Naive thymus-derived CD4-positive, alpha-beta T cell (primary cell): ENCODE data around the gene CDK17. TPM values are rescaled to one million over a fixed set of nuclear protein-coding genes. Genes with fewer than 3 reads are reported as not detected.

Experiments
- ATAC-seq: fragments of 150-1000 bp; cut with Tn5 transposase; 2 replicates; pipeline ENCODE4 v1.10.0; 2021; ENCODE audit warnings: mild to moderate bottlenecking, moderate library complexity
- CTCF ChIA-PET: fragments of 350-600 bp; sonication (Branson Sonifier 250); formaldehyde crosslinking; loops from one replicate; lab custom pipeline; 2021; ENCODE audit warnings: antibody characterized with exemption; lab: Charles Lee
- POLR2A ChIA-PET: fragments of 350-600 bp; sonication (Branson Sonifier 250); formaldehyde crosslinking; loops from one replicate; lab custom pipeline; 2021; ENCODE audit warnings: antibody characterized with exemption, inconsistent platforms; lab: Charles Lee
- DNase-seq, 9 donors: peaks; one replicate each; pipeline versions ENCODE4 v3.0.0 to v3.0.0-alpha.2; 2020 to 2022; ENCODE audit warnings: mixed read lengths in 1 of 9
- H3K27ac ChIP-seq: one replicate; pipeline ENCODE4 v1.7.0; 2013; ENCODE audit warnings: mild to moderate bottlenecking, low read depth, low read length, moderate library complexity
- H3K27me3 ChIP-seq, 2 donors: one replicate each; pipeline ENCODE4 v1.7.0; 2013; ENCODE audit warnings: low read length in 2 of 2, mild to moderate bottlenecking in 2 of 2, moderate library complexity in 2 of 2; ENCODE audit not compliant: control insufficient read depth in 2 of 2, insufficient read depth in 2 of 2
- H3K36me3 ChIP-seq, 3 experiments: 1 replicate in 2 of 3; 2 replicates in 1 of 3; pipeline ENCODE4 v1.7.0; 2013; ENCODE audit warnings: low read length in 3 of 3, mild to moderate bottlenecking in 3 of 3, moderate library complexity in 1 of 3; ENCODE audit not compliant: insufficient read depth in 3 of 3, control insufficient read depth in 2 of 3
- H3K4me1 ChIP-seq, 2 donors: one replicate each; pipeline ENCODE4 v1.7.0; 2013; ENCODE audit warnings: low read length in 2 of 2, mild to moderate bottlenecking in 2 of 2, moderate library complexity in 1 of 2; ENCODE audit not compliant: control insufficient read depth in 2 of 2, insufficient read depth in 2 of 2
- H3K4me3 ChIP-seq: 2 replicates; pipeline ENCODE4 v1.7.0; 2013; ENCODE audit warnings: mild to moderate bottlenecking, low read length
- H3K9me3 ChIP-seq, 3 experiments: 1 replicate in 2 of 3; 2 replicates in 1 of 3; pipeline ENCODE4 v1.7.0; 2013; ENCODE audit warnings: low read length in 3 of 3; ENCODE audit not compliant: control insufficient read depth in 2 of 3
- H3K27ac Mint-ChIP-seq, 9 donors: one replicate each; pipeline ENCODE4 v1.8.0; 2020 to 2022; ENCODE audit warnings: mixed read lengths in 9 of 9, mild to moderate bottlenecking in 8 of 9, moderate library complexity in 5 of 9, inconsistent platforms in 2 of 9
- H3K27me3 Mint-ChIP-seq, 5 donors: one replicate each; pipeline ENCODE4 v1.8.0; 2021 to 2022; ENCODE audit warnings: mixed read lengths in 5 of 5, mild to moderate bottlenecking in 1 of 5
- H3K36me3 Mint-ChIP-seq, 5 donors: one replicate each; pipeline ENCODE4 v1.8.0; 2020 to 2022; ENCODE audit warnings: mixed read lengths in 5 of 5, mild to moderate bottlenecking in 3 of 5, inconsistent platforms in 1 of 5
- H3K4me1 Mint-ChIP-seq, 7 donors: one replicate each; pipeline ENCODE4 v1.8.0; 2020 to 2022; ENCODE audit warnings: mixed read lengths in 7 of 7, mild to moderate bottlenecking in 3 of 7, inconsistent platforms in 1 of 7
- H3K4me3 Mint-ChIP-seq, 10 donors: one replicate each; pipeline ENCODE4 v1.8.0; 2020 to 2022; ENCODE audit warnings: mild to moderate bottlenecking in 10 of 10, mixed read lengths in 10 of 10, moderate library complexity in 6 of 10, inconsistent platforms in 2 of 10
- H3K9me3 Mint-ChIP-seq, 11 donors: one replicate each; pipeline ENCODE4 v1.8.0; 2020 to 2022; ENCODE audit warnings: mixed read lengths in 11 of 11, mild to moderate bottlenecking in 4 of 11, inconsistent platforms in 1 of 11, moderate library complexity in 1 of 11
- intact Hi-C, 2 donors: fragments of 100-400 bp; cut with micrococcal nuclease; formaldehyde crosslinking; loops; one replicate each; pipeline ENCODE4 v1.15.1; 2023
- polyA plus RNA-seq, 2 donors: library from polyadenylated mRNA; unstranded; fragments of 300-500 nt; fragmentation: Illumina TruSeq; gene quantifications; one replicate each; pipeline ENCODE4 v1.2.3, GENCODE V29; 2021
- total RNA-seq, 6 experiments: library from RNA in 5 of 6; stranded (reverse) in 5 of 6; gene quantifications; 1 replicate in 5 of 6; 2 replicates in 1 of 6; pipeline ENCODE4 v1.2.3 and lab custom pipeline; 2021 to 2026

The CDK17 gene
- total RNA-seq (100 to 1,000 TPM in 2 of 5 experiments, 10 to 100 TPM in 3; 39.7 to 112 (median 67.9) TPM), polyA plus RNA-seq (10 to 100 TPM; 30.0 to 50.8 TPM), total RNA-seq (lab: John Stamatoyannopoulos, UW) (191 reads per million, percentile 93 among the genes with 10 or more reads in this experiment)

DNA sequence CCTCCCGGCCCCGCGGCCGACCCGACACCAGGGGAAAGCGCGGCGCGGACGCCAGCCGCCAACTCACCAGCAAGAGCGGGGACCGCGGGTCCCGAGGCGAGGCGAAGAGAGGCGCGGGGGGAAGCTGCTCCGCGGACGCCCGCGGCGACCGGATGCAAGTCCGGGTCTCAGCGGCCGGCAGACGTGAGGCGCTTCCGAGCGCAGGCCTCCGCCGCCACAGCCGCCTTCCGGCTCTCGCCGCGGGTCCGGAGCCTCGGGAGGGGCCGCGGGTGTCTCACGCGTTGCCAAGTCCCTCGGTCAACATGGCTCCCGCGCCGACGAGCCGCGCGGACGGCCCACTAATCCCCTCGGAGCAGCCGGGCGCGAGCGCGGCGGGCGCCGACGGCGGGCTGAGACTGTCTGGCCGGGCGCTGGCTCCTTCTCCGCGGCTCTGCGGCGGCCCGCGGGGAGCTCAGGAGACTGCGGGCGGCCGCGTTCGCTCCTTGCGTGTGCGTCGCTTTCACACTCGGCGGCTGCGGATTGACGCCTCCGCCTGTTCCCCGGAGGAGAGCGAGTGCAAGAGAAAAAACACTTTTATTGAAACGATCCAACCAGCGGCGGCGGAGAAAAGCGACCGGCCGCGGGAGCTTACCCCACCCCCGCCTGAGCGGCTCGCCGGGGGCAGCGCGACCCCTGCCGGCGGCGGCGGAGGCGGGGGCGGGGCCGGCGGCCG, at the start of gene CDK17:
Gene CDK17 (minus strand): TSS at position 521 of the 712 bp plus-strand sequence. CDS start 65,603 bp downstream, outside the sequence.
- intact Hi-C loops: loop anchor here (1.0 to 5.0 kb wide), 14 partner anchors 22 to 507 kb away; partner anchors contain the start of genes AMDHD1 (in 2 of the 2), CCDC38 (in 2 of the 2) and NEDD1 (in 2 of the 2)
- Mint-ChIP-seq H3K4me3 (peak within 1 kb of the TSS; percentile 94 to 98 (median 96)), H3K9me3 (peaks cover 0 to 6% (median 0%) of the 10 kb centered on the region in 11 donors), H3K4me1 (peaks cover 32 to 51% (median 45%) of the 10 kb centered on the region in 7 donors), H3K27me3 (no peaks in the 10 kb centered on the region), H3K36me3 (peaks cover 0 to 3% (median 0%) of the 10 kb centered on the region in 5 donors), H3K27ac (peak within 1 kb of the TSS; percentile 96 to 99 (median 97))
- DNase-seq (peak; percentile 87 to 93 (median 90)), ATAC-seq (peak; percentile 87)
- ChIA-PET POLR2A (interaction anchor here (0.5 to 5.5 kb wide), 39 partner anchors 12 to 352 kb away, joined by 3 to 89 read pairs (median 4); no protein-coding TSS in a partner anchor), CTCF (interaction anchor here (0.5 to 6.5 kb wide), 32 partner anchors 8 to 365 kb away, joined by 3 to 50 read pairs (median 4); partner anchors contain the start of gene LTA4H)
- Histone ChIP-seq H3K4me1 (peaks cover 19 to 22% of the 10 kb centered on the region in 2 donors), H3K36me3 (peaks cover 0 to 11% (median 0%) of the 10 kb centered on the region in 3 experiments), H3K4me3 (peak within 1 kb of the TSS; percentile 82), H3K27ac (peak within 1 kb of the TSS; percentile 98), H3K9me3 (no peaks in the 10 kb centered on the region), H3K27me3 (no peaks in the 10 kb centered on the region)

DNA sequence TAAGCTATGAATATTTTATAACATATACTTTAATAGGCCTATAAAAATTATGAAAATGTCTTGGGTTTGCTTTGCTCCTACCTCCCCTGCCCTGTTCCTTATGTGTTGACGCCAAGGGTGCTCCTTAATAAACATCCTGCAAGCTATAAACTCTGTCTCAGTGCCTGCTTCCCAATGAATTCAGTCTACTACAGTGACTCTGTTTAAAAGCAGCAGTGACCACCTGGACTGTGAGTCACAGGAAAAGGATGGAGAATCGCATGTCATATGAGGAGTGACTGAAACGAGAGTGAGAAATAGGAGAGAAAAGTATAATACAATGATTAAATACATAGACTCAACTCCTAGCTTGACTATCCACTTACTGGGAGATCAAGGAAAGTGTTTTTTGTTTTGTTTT, 48.1 kb upstream of the CDK17 start:
- no peak overlapping the region for H3K4me3 Mint-ChIP-seq
- peaks cover 0 to 5% (median 0%) of the 10 kb centered on the region in 11 donors for H3K9me3 Mint-ChIP-seq
- CTCF ChIA-PET: interaction anchor here (1.7 kb wide), 1 partner anchor 41 kb away, joined by 7 read pairs; the partner anchor contains the start of gene CFAP54
- intact Hi-C loops: loop anchor here in 1 of 2 donors (5.0 kb wide), 1 partner anchor 241 kb away; no protein-coding TSS in a partner anchor
- peaks cover 15 to 41% (median 32%) of the 10 kb centered on the region in 7 donors for H3K4me1 Mint-ChIP-seq
- ATAC-seq (no peak), DNase-seq (no peak)
- Histone ChIP-seq H3K4me3 (no peak overlapping the region), H3K27me3 (no peaks in the 10 kb centered on the region), H3K4me1 (peaks cover 20 to 23% of the 10 kb centered on the region in 2 donors), H3K36me3 (no peaks in the 10 kb centered on the region), H3K9me3 (no peaks in the 10 kb centered on the region), H3K27ac (no peak overlapping the region)
- H3K27ac Mint-ChIP-seq: peak overlapping the region in 6 of 9 donors; percentile 6 to 96 (median 39)
- H3K36me3 Mint-ChIP-seq: peaks cover 0 to 12% (median 0%) of the 10 kb centered on the region in 5 donors
- POLR2A ChIA-PET: interaction anchor here (0.9 to 1.1 kb wide), 2 partner anchors 48 to 64 kb away, joined by 3 to 4 read pairs; partner anchors contain the start of gene CDK17
- H3K27me3 Mint-ChIP-seq: no peaks in the 10 kb centered on the region

DNA sequence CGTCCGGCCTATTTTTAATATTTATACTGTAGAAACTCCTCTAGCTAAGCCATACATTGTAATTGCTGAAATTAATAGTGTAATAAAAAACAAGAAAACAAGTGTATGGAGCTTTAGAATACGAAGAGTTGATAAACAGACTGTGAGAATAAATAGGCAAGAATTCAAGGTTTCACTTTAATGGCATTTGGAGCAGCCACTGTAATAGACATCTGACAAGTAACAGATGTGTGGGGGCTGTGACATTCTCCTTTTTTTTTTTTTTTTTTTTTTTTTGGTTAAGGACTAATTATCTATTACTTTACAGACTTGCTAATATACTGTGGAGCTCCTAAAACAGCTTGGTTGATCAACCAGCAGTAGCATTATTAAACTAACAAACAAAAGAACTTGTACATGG, 47.0 kb upstream of the CDK17 start:
- no peaks in the 10 kb centered on the region for H3K27me3 Mint-ChIP-seq
- Histone ChIP-seq H3K27ac (no peak overlapping the region), H3K27me3 (no peaks in the 10 kb centered on the region), H3K4me1 (peaks cover 20 to 23% of the 10 kb centered on the region in 2 donors), H3K9me3 (no peaks in the 10 kb centered on the region), H3K4me3 (no peak overlapping the region), H3K36me3 (no peaks in the 10 kb centered on the region)
- peaks cover 15 to 47% (median 38%) of the 10 kb centered on the region in 7 donors for H3K4me1 Mint-ChIP-seq
- peaks cover 0 to 11% (median 0%) of the 10 kb centered on the region in 5 donors for H3K36me3 Mint-ChIP-seq
- no peak overlapping the region for H3K4me3 Mint-ChIP-seq
- POLR2A ChIA-PET: interaction anchor here (0.6 to 3.1 kb wide), 8 partner anchors 11 to 99 kb away, joined by 3 to 17 read pairs (median 4); partner anchors contain the start of gene CDK17
- H3K27ac Mint-ChIP-seq: peak overlapping the region in 6 of 9 donors; percentile 43 to 97 (median 90)
- DNase-seq (no peak), ATAC-seq (no peak)
- CTCF ChIA-PET: interaction anchor here (1.7 kb wide), 1 partner anchor 42 kb away, joined by 7 read pairs; the partner anchor contains the start of gene CFAP54
- H3K9me3 Mint-ChIP-seq: peaks cover 0 to 5% (median 0%) of the 10 kb centered on the region in 11 donors
- intact Hi-C loops: loop anchor here (2.0 to 5.0 kb wide), 2 partner anchors 70 to 240 kb away; no protein-coding TSS in a partner anchor

DNA sequence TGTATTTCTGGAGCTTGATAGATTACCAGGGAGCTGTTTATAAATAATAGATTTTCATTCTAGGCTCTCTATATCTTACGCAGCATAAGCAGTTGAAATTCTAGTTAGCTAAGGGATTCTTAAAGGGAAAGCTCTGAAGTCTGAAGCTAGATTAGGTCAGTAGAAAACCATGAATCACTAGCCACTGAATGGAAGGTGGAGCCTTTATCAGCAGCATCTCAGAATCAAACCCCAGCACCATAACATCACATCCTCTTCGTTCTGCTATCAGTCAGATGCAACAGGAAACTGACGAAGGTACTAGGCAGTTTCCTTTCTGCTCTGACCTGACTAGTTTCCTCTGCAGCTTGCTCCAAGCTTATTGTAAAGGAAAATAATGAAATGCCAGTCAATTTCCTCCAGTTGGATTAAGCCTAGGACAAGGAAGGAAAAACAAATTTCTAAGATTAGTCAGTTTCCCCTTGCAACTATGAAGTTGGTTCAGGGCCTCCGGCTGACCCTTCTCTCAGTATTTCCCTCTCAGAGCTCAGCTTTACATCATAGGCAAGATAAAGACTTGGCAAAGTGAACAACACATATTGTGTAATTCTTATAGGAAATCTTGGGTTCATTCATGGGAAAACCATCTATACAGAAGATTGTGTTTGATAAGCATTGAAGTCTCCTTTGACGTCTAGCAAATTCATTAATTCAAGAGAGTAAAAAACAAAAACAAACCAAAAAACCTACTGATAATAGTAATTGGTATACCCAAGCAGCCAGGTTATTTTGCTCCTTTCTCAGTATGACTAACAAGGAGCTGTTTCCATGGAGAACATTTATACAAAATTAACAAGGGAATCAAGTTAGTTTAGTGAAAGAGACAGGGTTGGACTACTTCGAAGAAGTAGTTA, 45.7 kb upstream of the CDK17 start:
- POLR2A ChIA-PET: interaction anchor here (0.7 to 3.1 kb wide), 11 partner anchors 9 to 231 kb away, joined by 3 to 17 read pairs (median 4); partner anchors contain the start of gene CDK17
- peaks cover 17 to 55% (median 46%) of the 10 kb centered on the region in 7 donors for H3K4me1 Mint-ChIP-seq
- no peaks in the 10 kb centered on the region for H3K36me3 ChIP-seq
- ATAC-seq: peak; percentile 97
- CTCF ChIA-PET: interaction anchor here (0.7 to 1.4 kb wide), 6 partner anchors 8 to 231 kb away, joined by 3 to 5 read pairs (median 3); partner anchors contain the start of gene CDK17
- H3K9me3 ChIP-seq: no peaks in the 10 kb centered on the region
- peak overlapping the region; percentile 10 for H3K4me3 ChIP-seq
- H3K27me3 ChIP-seq: no peaks in the 10 kb centered on the region
- peak overlapping the region; percentile 83 to 97 (median 92) for H3K27ac Mint-ChIP-seq
- H3K9me3 Mint-ChIP-seq: peaks cover 0 to 7% (median 0%) of the 10 kb centered on the region in 11 donors
- no peaks in the 10 kb centered on the region for H3K27me3 Mint-ChIP-seq
- peak in 8 of 9 donors; percentile 50 to 83 (median 78) for DNase-seq
- intact Hi-C loops: loop anchor here (1.0 to 5.0 kb wide), 14 partner anchors 12 to 411 kb away; partner anchors contain the start of genes CFAP54 (in 2 of the 2) and LTA4H (in 1 of the 2)
- peaks cover 23 to 26% of the 10 kb centered on the region in 2 donors for H3K4me1 ChIP-seq
- peak overlapping the region; percentile 6 to 76 (median 63) for H3K4me3 Mint-ChIP-seq
- H3K27ac ChIP-seq: peak overlapping the region; percentile 80
- peaks cover 0 to 16% (median 0%) of the 10 kb centered on the region in 5 donors for H3K36me3 Mint-ChIP-seq

DNA sequence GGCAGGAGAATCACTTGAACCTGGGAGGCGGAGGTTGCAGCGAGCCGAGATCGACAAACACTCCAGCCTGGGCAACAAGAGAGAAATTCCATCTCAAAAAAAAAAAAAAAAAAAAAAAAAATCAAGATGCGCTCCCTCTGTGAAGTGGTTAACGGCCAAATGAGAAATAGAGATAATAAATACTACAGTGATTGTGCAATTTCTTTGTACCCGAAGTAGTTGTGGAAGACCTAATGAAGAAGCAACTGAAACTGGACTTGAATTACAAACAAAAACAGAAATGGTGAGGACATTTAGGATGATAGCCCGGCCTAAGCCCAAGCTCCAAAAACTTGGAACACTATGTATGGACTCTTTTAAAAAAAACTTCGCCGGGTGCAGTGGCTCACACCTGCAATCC, 44.2 kb upstream of the CDK17 start:
- ATAC-seq (no peak), DNase-seq (no peak)
- intact Hi-C loops: loop anchor here (2.0 kb wide), 4 partner anchors 16 to 66 kb away; no protein-coding TSS in a partner anchor
- H3K9me3 Mint-ChIP-seq: peaks cover 0 to 9% (median 0%) of the 10 kb centered on the region in 11 donors
- H3K4me1 Mint-ChIP-seq: peaks cover 17 to 55% (median 44%) of the 10 kb centered on the region in 7 donors
- H3K4me3 ChIP-seq: no peak overlapping the region
- no peaks in the 10 kb centered on the region for H3K27me3 ChIP-seq
- CTCF ChIA-PET: no interaction called here
- H3K4me3 Mint-ChIP-seq: peak overlapping the region in 1 of 10 donors; percentile 39
- peak overlapping the region; percentile 20 to 97 (median 89) for H3K27ac Mint-ChIP-seq
- POLR2A ChIA-PET: interaction anchor here (2.8 kb wide), 1 partner anchor 44 kb away, joined by 17 read pairs; the partner anchor contains the start of gene CDK17
- H3K36me3 ChIP-seq: no peaks in the 10 kb centered on the region
- H3K27me3 Mint-ChIP-seq: no peaks in the 10 kb centered on the region
- peak overlapping the region; percentile 80 for H3K27ac ChIP-seq
- H3K4me1 ChIP-seq: peaks cover 23 to 26% of the 10 kb centered on the region in 2 donors
- peaks cover 0 to 14% (median 0%) of the 10 kb centered on the region in 5 donors for H3K36me3 Mint-ChIP-seq
- H3K9me3 ChIP-seq: no peaks in the 10 kb centered on the region
